Ovary (tissue), 9 donors: ENCODE results near the gene PRPF38A. TPM values are rescaled to one million over a fixed set of nuclear protein-coding genes. Genes with fewer than 3 reads are reported as not detected.

Source experiments
- DNase-seq, 5 donors: peaks; one replicate each; pipeline ENCODE4 v3.0.0-alpha.2; 2019 to 2020
- H3K27ac ChIP-seq, 2 donors: fragments of 200-600 bp; one replicate each; pipeline versions ENCODE4 v1.5.1 to v1.8.0; 2019 to 2022
- H3K27me3 ChIP-seq: fragments of 200-600 bp; one replicate; pipeline ENCODE4 v1.8.0; 2022
- H3K36me3 ChIP-seq: fragments of 200-600 bp; sonication (generic); one replicate; pipeline ENCODE4 v1.5.1; 2019
- H3K4me1 ChIP-seq: one replicate; pipeline ENCODE4 v1.8.1; 2013; ENCODE audit warnings: mild to moderate bottlenecking, moderate library complexity; ENCODE audit not compliant: insufficient read depth
- H3K4me3 ChIP-seq: fragments of 200-600 bp; sonication (generic); one replicate; pipeline ENCODE4 v1.5.1; 2017
- H3K9me3 ChIP-seq, 2 donors: fragments of 200-600 bp in 1 of 2; sonication (generic) in 1 of 2; one replicate each; pipeline versions ENCODE4 v1.5.1 to v1.8.1; 2013 to 2019; ENCODE audit warnings: mild to moderate bottlenecking in 1 of 2, moderate library complexity in 1 of 2
- EP300 ChIP-seq: sonication (generic); formaldehyde crosslinking; IDR thresholded peaks from one replicate; pipeline ENCODE4 v1.6.1; 2017; ENCODE audit warnings: antibody characterized with exemption
- POLR2A ChIP-seq: fragments of 450-650 bp; IDR thresholded peaks from one replicate; pipeline ENCODE4 v1.6.1; 2017; ENCODE audit warnings: antibody characterized with exemption, mild to moderate bottlenecking, moderate library complexity
- WGBS, 3 donors: extraction: QIAGEN DNeasy Blood & Tissue Kit in 1 of 3; methylation state at CpG; one replicate each; pipeline versions ENCODE4 v1.1.5 to v1.1.7; 2013 to 2017; 5-methylcytosine and 5-hydroxymethylcytosine counted together
- intact Hi-C, 4 donors: fragments of 100-400 bp; cut with DNase I; formaldehyde crosslinking; loops; one replicate each; pipeline versions ENCODE4 v1.11.0 to v1.15.1; 2022 to 2023
- polyA plus RNA-seq, 2 donors: library from polyadenylated mRNA; stranded (reverse); fragments of 200-250 nt in 1 of 2; fragments of 350-450 nt in 1 of 2; fragmentation: Illumina TruSeq in 1 of 2; extraction: RNeasy Lipid Tissue Mini Kit (QIAGEN cat#74804) in 1 of 2; gene quantifications; one replicate each; pipeline ENCODE4 v1.2.3, GENCODE V29; 2013 to 2014
- total RNA-seq, 7 donors: library from RNA; depleted of rRNA in 2 of 7; stranded (reverse); fragments of >200 nt in 2 of 7; fragmentation: NEBNext Ultra II Directional in 3 of 7; extraction: Animal tissue kit (Norgen Biotek cat#: 25700) in 3 of 7; gene quantifications; one replicate each; pipeline versions ENCODE4 v1.1.0 to v1.2.4, GENCODE V29; 2016 to 2023
- TF ChIP-seq, protein P1 (sequence below), 3 donors: fragments of 450-650 bp in 2 of 3; fragments of 200-600 bp in 1 of 3; IDR thresholded peaks; one replicate each; pipeline versions ENCODE4 v1.5.1 to v1.8.0; 2016 to 2022; ENCODE audit warnings: antibody characterized with exemption in 3 of 3, mild to moderate bottlenecking in 1 of 3
- donor health status: DM: no; HTN: no; CAD: no; lungs with moderate emphysema.
- donor health status: DM: no; HTN: no; CAD: no.
- donor health status: Bipolar disorder and iron deficiency.
- donor health status: DM: yes; HTN: yes; CAD: no.
- donor health status: DM: no; HTN: no; CAD: no.
- donor health status: DM: yes; HTN: yes; CAD: no.

The PRPF38A gene
- total and polyA plus RNA-seq, 9 donors: 17.7 to 66.0 (median 51.2) TPM

DNA sequence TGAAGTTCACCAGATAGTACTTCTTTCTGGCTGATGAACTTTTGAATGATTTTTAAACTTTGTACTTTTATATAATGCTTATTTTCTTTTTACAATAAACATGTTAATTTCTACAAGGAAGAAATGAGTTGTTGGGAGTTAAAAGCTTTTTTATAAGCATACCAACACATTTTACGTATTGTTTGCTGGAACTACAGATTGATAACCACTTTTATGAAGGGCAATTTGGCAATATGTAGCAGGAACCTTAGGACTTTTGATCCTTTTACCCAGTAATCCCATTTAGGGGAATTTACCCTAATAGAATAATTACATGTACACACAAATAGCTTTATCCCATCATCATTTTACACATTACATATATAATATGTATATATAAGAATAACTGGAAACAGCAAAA lies 16.3 kb downstream of the PRPF38A start:
- no peak overlapping the region for H3K27ac ChIP-seq
- H3K36me3 ChIP-seq: no peaks in the 10 kb centered on the region
- TF ChIP-seq POLR2A: no peak
- TF ChIP-seq EP300: no peak
- TF ChIP-seq, protein P1, sequence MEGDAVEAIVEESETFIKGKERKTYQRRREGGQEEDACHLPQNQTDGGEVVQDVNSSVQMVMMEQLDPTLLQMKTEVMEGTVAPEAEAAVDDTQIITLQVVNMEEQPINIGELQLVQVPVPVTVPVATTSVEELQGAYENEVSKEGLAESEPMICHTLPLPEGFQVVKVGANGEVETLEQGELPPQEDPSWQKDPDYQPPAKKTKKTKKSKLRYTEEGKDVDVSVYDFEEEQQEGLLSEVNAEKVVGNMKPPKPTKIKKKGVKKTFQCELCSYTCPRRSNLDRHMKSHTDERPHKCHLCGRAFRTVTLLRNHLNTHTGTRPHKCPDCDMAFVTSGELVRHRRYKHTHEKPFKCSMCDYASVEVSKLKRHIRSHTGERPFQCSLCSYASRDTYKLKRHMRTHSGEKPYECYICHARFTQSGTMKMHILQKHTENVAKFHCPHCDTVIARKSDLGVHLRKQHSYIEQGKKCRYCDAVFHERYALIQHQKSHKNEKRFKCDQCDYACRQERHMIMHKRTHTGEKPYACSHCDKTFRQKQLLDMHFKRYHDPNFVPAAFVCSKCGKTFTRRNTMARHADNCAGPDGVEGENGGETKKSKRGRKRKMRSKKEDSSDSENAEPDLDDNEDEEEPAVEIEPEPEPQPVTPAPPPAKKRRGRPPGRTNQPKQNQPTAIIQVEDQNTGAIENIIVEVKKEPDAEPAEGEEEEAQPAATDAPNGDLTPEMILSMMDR (IDR thresholded peaks at IDR 0.05): no peak
- H3K27me3 ChIP-seq: no peaks in the 10 kb centered on the region
- H3K4me3 ChIP-seq: no peak overlapping the region
- no peaks in the 10 kb centered on the region for H3K4me1 ChIP-seq
- no peaks in the 10 kb centered on the region for H3K9me3 ChIP-seq
- DNase-seq: no peak
- intact Hi-C loops: no loop called here
- WGBS, 3 donors: 88 to 92% (median 89%) methylated on average over 1 of the region's 1 CpG

DNA sequence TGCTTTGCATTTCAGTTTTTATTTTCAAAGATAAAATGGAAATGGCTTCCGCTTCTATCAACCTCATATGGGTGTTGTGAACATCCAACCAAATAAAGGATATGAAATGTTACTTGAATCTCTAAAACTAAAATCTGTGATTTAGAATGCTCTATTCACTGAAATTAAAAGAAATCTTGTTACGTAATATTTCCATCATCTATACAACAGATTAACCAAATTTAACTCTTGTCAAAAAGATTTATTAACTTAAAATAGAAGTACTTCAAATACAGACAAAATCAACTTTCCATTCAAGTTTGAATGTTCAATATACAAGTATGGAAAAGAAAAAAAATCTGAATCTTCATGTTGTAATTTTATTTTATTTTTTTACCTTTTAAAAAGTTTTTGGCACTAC lies 18.7 kb downstream of the PRPF38A start:
- H3K4me3 ChIP-seq: no peak overlapping the region
- no peak for TF ChIP-seq EP300
- no peak for TF ChIP-seq POLR2A
- TF ChIP-seq, protein P1 (IDR thresholded peaks at IDR 0.05): no peak
- WGBS, 3 donors: 97 to 98% (median 98%) methylated on average over 2 of the region's 2 CpGs
- no peak overlapping the region for H3K27ac ChIP-seq
- no peaks in the 10 kb centered on the region for H3K9me3 ChIP-seq
- no peaks in the 10 kb centered on the region for H3K36me3 ChIP-seq
- H3K27me3 ChIP-seq: no peaks in the 10 kb centered on the region
- DNase-seq: no peak
- intact Hi-C loops: no loop called here
- no peaks in the 10 kb centered on the region for H3K4me1 ChIP-seq

DNA sequence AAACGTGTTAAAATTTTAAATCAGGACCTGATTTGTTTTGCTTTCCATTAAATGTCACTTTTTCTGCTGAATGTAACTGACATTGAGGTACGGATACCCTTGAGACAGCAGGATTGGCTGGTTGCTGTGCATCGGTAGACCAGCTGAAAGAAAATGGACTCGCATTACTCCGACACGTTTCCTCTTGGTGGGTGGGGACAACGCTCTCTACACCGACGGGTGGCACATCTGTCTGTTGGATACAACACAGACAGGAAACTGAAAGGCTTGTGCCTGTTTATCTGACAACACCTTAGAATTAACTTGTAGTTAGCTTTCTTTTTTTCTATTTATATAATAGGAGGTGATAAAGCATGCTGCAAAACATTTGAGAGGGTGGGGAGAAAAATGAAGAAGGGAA lies 19.4 kb downstream of the PRPF38A start:
- intact Hi-C loops: no loop called here
- H3K36me3 ChIP-seq: no peaks in the 10 kb centered on the region
- WGBS, 3 donors: 70 to 76% (median 75%) methylated on average over 9 of the region's 9 CpGs

DNA sequence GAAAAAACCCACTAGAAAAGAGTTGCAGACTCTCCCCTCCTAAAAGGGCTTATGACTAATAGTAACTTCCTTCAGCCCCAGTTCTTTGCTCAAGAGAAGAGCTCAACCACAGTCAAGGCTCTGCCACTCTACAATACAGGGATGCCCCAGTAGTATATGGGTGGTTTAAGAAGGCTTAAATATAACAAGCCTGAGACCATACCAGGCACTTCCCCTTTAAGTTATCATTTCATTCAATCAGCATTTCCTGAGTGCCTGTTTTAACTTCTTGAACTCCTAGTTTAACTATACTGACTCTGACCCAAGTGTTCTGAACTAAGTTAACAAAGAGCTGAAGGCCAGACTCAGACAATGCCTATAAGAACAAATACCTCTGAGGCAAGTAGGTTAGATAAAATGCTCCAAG lies 19.8 kb downstream of the PRPF38A start:
- H3K4me1 ChIP-seq: no peaks in the 10 kb centered on the region
- intact Hi-C loops: no loop called here
- H3K4me3 ChIP-seq: no peak overlapping the region
- no peak overlapping the region for H3K27ac ChIP-seq
- H3K9me3 ChIP-seq: no peaks in the 10 kb centered on the region
- H3K36me3 ChIP-seq: no peaks in the 10 kb centered on the region
- DNase-seq: no peak
- TF ChIP-seq POLR2A: no peak
- no peak for TF ChIP-seq EP300
- TF ChIP-seq, protein P1 (IDR thresholded peaks at IDR 0.05): no peak
- no peaks in the 10 kb centered on the region for H3K27me3 ChIP-seq

More for the DNA sequence above, 19.4 kb downstream of the PRPF38A start:
- Histone ChIP-seq H3K4me1 (no peaks in the 10 kb centered on the region), H3K9me3 (no peaks in the 10 kb centered on the region), H3K27ac (no peak overlapping the region), H3K4me3 (no peak overlapping the region), H3K27me3 (no peaks in the 10 kb centered on the region)
- TF ChIP-seq, protein P1 (IDR thresholded peaks at IDR 0.05): no peak
- no peak for TF ChIP-seq POLR2A
- TF ChIP-seq EP300: no peak
- DNase-seq: no peak

DNA sequence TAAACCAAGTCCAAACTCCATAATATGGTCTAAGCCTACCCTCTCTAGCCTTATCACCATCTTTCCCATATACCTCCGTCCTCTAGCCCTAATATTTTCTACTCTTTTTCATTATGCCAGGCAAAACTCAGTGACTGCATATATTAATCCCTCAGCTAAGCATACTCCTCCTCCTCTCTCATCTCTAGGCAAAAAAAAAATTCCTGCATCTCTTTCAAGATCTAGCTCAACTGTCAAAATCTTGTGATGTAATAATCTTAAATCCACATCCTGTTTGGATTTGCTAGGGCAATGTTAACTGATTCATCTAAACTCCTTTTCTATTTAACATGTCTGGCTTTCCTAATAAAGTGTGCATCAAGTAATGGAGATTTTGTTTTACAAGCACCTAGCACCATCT lies 20.4 kb downstream of the PRPF38A start:
- no peak overlapping the region for H3K4me3 ChIP-seq
- no peak for DNase-seq
- TF ChIP-seq EP300 (no peak), POLR2A (no peak)
- TF ChIP-seq, protein P1 (IDR thresholded peaks at IDR 0.05): no peak
- H3K9me3 ChIP-seq: no peaks in the 10 kb centered on the region
- H3K4me1 ChIP-seq: no peaks in the 10 kb centered on the region
- no peaks in the 10 kb centered on the region for H3K36me3 ChIP-seq
- no peaks in the 10 kb centered on the region for H3K27me3 ChIP-seq
- intact Hi-C loops: no loop called here
- WGBS, 3 donors: 95 to 98% (median 96%) methylated on average over 1 of the region's 1 CpG
- no peak overlapping the region for H3K27ac ChIP-seq
